ENCODE measurements around the gene RENBP. TPM values are rescaled to one million over a fixed set of nuclear protein-coding genes. Genes with fewer than 3 reads are reported as not detected.
A peak's percentile ranks its signal among the peaks of the same experiment; 100 is the strongest.

The RENBP gene
- total and polyA plus RNA-seq, 9 of the 15 experiments (the other 6 are each of a cell fraction or from before 2014, with no cell fraction given): 0.07 to 14.8 (median 10.6) TPM; not detected in 1

GRCh38 chrX:153970357-153971123 is 26.1 kb upstream of the RENBP start (continued):
- TF ChIP-seq, protein P1, sequence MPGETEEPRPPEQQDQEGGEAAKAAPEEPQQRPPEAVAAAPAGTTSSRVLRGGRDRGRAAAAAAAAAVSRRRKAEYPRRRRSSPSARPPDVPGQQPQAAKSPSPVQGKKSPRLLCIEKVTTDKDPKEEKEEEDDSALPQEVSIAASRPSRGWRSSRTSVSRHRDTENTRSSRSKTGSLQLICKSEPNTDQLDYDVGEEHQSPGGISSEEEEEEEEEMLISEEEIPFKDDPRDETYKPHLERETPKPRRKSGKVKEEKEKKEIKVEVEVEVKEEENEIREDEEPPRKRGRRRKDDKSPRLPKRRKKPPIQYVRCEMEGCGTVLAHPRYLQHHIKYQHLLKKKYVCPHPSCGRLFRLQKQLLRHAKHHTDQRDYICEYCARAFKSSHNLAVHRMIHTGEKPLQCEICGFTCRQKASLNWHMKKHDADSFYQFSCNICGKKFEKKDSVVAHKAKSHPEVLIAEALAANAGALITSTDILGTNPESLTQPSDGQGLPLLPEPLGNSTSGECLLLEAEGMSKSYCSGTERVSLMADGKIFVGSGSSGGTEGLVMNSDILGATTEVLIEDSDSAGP (CRISPR knock-in tag; IDR thresholded peaks at IDR 0.05): no peak
- no peak for TF ChIP-seq DPF2 (IDR thresholded peaks at IDR 0.05)
- TF ChIP-seq GABPB2 (CRISPR knock-in tag; conservative IDR thresholded peaks at IDR 0.05): no peak
- TF ChIP-seq GTF2B (IDR thresholded peaks at IDR 0.05; ENCODE audit: extremely low read depth, insufficient read length): no peak
- peak; percentile 80; the same call in 1 of the 2 replicates for TF ChIP-seq NR2C1 (IDR thresholded peaks at IDR 0.05)
- no peak for TF ChIP-seq NR2C1 (tag; IDR thresholded peaks at IDR 0.05)
- TF ChIP-seq MCM2 (IDR thresholded peaks at IDR 0.05; ENCODE audit: low read depth): no peak
- no peak for TF ChIP-seq IFI16 (CRISPR knock-in tag; IDR thresholded peaks at IDR 0.05)
- TF ChIP-seq DNMT1 (IDR thresholded peaks at IDR 0.05): no peak
- no peak for TF ChIP-seq NR2F6 (CRISPR knock-in tag; IDR thresholded peaks at IDR 0.05)
- TF ChIP-seq ESRRB (CRISPR knock-in tag; IDR thresholded peaks at IDR 0.05; ENCODE audit: borderline replicate concordance): no peak
- TF ChIP-seq HDAC1 (IDR thresholded peaks at IDR 0.05): peak in 1 of 2 experiments; percentile 70; a peak in 2 of 4 replicates
- no peak for TF ChIP-seq DMBX1 (CRISPR knock-in tag; IDR thresholded peaks at IDR 0.05; ENCODE audit: borderline replicate concordance)
- TF ChIP-seq KAT7 (CRISPR knock-in tag; IDR thresholded peaks at IDR 0.05; ENCODE audit: borderline replicate concordance): no peak
- TF ChIP-seq RNF219 (CRISPR knock-in tag; IDR thresholded peaks at IDR 0.05): no peak
- TF ChIP-seq PHF20 (IDR thresholded peaks at IDR 0.05; ENCODE audit: partially characterized antibody): no peak
- TF ChIP-seq SP2 (IDR thresholded peaks at IDR 0.05; ENCODE audit: extremely low read depth, low read depth, low read length, poor library complexity, severe bottlenecking): no peak
- TF ChIP-seq ELK3 (CRISPR knock-in tag; IDR thresholded peaks at IDR 0.05): no peak
- 0 out of 4 replicates have a peak, but pooled peaks of 1 of the 2 experiments have one; percentile 23 for TF ChIP-seq RCOR1 (IDR thresholded peaks at IDR 0.05; ENCODE audit: borderline replicate concordance in 1 of 2, low read depth in 2 of 2, low read length in 2 of 2)
- peak; percentile 28; the same call in 1 of the 2 replicates for TF ChIP-seq POLR2AphosphoS5 (IDR thresholded peaks at IDR 0.05; ENCODE audit: control insufficient read depth, insufficient read depth, low read depth, low read length)
- TF ChIP-seq, protein P2, sequence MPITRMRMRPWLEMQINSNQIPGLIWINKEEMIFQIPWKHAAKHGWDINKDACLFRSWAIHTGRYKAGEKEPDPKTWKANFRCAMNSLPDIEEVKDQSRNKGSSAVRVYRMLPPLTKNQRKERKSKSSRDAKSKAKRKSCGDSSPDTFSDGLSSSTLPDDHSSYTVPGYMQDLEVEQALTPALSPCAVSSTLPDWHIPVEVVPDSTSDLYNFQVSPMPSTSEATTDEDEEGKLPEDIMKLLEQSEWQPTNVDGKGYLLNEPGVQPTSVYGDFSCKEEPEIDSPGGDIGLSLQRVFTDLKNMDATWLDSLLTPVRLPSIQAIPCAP (CRISPR knock-in tag; IDR thresholded peaks at IDR 0.05; ENCODE audit: borderline replicate concordance): no peak
